NCI-H1694 treated with DMSO at 0.1 percent for 48 hours (cell line): ENCODE results near the gene RFXANK.
"Not testable (repeated sequence)": the region's sequence is repeated elsewhere in the genome, so short reads cannot be mapped to it uniquely, and the experiment has no call there.

Experiments
- DNase-seq: peaks from one replicate; lab custom pipeline; 2025; lab: John Stamatoyannopoulos, UW

RFXANK gene, protein sequence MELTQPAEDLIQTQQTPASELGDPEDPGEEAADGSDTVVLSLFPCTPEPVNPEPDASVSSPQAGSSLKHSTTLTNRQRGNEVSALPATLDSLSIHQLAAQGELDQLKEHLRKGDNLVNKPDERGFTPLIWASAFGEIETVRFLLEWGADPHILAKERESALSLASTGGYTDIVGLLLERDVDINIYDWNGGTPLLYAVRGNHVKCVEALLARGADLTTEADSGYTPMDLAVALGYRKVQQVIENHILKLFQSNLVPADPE

GRCh38 chr19:19192078-19192882 is at the start of gene RFXANK, which contains the start of gene BORCS8:
Gene RFXANK (plus strand): TSS chr19:19192258. CDS start chr19:19193947, 1,689 bp downstream.
Gene BORCS8 (minus strand): TSS chr19:19192152. CDS start chr19:19192117, 35 bp downstream.
- DNase-seq, result peak; percentile 99

DNA sequence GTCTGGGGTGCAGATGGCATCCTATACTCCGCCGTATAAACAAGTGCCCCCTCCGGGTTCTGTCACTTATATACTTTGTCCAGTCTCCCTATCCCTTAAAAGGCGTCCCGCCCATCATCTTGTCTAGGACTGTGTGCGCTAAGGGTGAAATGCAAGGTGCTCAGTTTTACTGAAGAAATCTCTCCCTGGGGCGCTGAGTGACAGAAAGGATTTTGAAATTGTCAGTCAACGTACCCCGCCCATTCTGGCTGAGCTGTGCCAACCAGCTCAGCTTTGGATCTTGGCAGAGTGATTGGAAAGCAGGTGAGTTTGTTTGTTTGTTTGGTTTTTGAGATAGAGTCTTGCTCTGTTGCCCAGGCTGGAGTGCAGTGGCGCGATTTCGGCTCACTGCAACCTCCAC is 49.7 kb upstream of the RFXANK start:
- no peak for DNase-seq

GRCh38 chr19:19145281-19145680 is 46.8 kb upstream of the RFXANK start:
- no peak for DNase-seq

GRCh38 chr19:19145684-19146608 is 46.1 kb upstream of the RFXANK start:
- peak; percentile 33 for DNase-seq

- no peak for DNase-seq
Observed at GRCh38 chr19:19146865-19147264, 45.2 kb upstream of the RFXANK start.

DNA sequence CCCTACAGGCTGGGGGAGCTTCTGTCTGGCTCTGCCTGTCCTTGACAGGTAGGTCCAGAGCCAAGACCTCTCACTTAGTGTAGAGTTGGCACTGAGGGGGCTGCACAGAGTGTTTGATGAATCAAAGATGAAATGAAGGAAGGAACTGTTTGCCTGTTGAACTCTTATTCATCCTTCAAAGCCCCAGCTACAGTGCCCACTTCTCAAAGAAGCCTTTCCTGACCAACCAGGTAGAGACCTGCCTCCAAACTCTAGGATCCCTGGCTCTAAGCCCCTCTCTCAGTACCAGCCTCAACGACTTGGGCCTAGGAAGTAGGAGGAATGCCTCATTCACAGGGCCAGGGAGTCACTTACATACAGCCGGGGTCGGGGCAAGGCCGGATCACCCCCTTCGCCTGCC is 44.7 kb upstream of the RFXANK start:
- DNase-seq, result no peak

- not testable (repeated sequence) for DNase-seq
Observed at GRCh38 chr19:19148504-19148903, 43.6 kb upstream of the RFXANK start.

DNA sequence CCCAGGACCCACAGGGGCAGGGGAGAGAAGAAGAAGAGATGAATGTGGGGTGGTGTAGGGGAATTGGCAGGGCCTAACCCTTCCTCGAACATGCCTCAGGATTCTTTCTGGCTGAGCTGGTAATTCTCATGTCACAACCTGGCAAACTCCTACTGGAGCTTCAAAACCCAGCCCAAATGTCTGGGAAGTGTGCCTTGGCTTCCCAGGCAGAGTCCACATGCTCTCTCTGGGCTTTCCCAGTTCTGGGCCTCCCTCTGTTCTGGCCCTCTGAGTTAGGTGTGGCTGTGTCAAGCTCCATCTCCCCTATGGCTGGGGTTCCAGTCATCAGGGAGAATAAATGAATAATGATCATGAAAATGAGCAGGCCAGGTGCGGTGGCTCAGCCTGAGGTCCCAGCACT is 42.6 kb upstream of the RFXANK start:
- no peak for DNase-seq

DNA sequence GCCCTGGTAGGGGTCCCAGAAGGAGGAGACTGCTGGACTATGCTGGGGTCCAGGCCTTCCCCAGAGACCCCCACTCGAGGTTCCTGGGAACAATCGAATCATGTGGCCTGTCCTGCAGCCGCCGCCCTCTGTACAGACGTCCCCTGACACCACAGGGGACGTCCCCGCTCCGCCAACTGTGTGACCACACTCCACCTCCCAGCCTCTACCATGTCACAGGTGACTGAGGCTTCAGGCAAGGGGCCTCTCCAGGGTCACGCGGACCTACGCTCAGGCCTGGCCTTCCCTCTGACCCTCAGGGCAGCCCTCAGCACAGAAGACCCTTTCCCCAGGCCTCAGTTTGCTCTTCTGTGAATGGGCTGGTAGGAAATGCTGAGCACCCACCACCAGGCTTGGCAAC is 40.6 kb upstream of the RFXANK start:
- DNase-seq, result no peak

DNA sequence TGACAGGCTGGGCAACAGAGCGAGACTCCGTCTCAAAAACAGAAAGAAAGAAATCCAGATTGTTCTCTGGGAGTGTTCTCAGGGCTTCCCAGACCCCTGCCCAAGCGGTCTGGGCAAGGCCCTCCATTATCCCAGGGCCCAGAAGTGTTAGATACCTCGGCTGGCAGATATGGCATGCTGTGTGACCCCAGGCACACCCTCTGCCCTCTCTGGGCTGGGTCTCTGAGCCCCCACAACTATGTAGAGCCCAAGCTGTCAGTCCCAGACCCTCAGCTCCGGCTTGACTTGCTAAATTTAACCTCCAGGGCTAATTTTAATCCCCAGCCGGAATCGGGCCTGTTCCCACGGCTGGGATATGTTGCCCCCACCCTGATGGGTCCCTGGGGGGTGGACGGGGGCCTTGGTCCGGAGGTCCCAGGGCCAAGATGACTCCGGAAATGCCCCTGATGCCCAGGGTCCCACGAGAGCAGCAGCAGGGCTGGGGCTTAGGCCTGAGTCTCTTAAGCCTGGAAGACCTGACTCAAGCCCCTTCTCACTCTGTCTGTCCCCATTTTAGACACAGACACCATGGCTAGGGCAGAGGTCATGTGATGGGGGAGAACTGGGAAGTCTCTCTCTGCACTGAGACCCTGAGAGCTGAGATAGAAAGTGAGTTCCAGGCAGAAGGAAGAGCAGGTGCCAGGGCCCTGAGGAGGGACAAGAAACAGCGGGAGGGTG is 39.2 kb upstream of the RFXANK start:
- DNase-seq, result no peak

- no peak for DNase-seq
Observed at GRCh38 chr19:19154768-19155494, 37.1 kb upstream of the RFXANK start.

- DNase-seq, result no peak
Observed at GRCh38 chr19:19155495-19156219, 36.4 kb upstream of the RFXANK start.

GRCh38 chr19:19157808-19158207 is 34.2 kb upstream of the RFXANK start:
- no peak for DNase-seq

DNA sequence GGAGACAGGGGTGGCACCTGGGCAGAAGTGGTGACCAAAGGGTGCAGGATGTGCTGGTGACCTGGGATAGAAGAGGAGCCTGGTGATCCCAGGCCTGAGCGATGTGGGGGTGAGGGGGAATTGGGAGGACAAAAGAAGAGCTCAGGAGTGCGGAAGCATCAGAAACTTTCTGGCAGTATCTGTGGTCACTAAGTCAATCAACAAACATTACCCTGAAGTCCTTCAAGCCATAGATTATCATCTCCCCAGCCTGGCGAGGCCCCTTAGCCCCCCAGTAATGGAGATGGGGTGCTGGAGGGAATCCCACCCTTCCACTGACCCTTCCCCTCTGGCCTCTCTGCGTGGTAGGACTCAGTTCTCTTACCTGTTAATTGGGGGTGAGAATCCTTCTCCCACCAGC is 32.5 kb upstream of the RFXANK start:
- no peak for DNase-seq

DNA sequence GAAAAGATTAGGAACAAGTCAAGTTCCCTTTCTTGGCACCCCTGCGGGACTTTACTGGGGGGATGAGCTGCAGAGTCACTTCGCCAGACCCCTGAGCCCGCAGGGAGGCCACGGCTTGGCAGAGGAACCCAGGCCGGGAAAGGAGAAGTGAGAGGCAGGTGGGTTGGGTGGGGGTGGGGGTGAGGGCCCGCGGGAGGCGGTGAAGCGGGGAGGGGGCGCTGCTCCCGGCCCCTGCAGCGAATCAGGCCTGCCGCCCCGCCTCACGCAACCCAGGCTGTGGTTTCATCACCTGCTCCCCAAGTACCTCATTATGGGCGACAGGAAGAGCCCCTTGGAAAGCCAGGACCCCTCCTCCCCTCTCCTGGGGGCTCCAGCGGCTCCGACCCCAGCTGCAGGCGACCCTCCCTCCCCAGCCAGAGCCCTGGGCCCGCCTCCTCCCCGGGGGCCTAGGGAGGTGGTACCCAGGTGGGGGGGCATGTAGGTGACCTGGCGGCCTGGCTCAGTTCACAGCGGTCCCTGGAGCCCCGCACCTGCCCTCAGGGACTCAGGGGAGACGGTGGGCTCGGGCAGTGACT is 31.5 kb upstream of the RFXANK start:
- DNase-seq, result no peak

DNA sequence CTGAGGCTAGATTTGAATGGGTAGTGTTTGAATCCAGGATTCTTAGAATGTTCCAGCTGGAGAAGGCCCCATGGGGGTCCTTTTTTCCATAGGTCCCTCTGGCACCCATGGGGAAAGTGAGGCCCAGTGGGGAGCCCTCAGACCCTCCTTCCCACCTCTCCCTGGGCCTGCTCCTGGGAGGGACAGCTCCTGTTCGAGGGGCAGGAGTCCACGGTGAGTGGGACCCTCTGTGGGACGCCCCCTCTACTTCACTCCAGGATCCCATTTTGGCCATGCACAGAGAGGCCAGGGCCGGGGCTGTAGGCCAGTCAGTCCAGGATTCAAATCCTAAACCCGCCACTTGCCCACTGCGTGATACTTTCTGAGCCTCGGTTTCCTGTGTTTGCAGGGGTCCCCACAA is 29.6 kb upstream of the RFXANK start:
- no peak for DNase-seq

- no peak for DNase-seq
Observed at GRCh38 chr19:19165396-19165795, 26.7 kb upstream of the RFXANK start.

- no peak for DNase-seq
Observed at GRCh38 chr19:19167612-19168011, 24.4 kb upstream of the RFXANK start.

DNA sequence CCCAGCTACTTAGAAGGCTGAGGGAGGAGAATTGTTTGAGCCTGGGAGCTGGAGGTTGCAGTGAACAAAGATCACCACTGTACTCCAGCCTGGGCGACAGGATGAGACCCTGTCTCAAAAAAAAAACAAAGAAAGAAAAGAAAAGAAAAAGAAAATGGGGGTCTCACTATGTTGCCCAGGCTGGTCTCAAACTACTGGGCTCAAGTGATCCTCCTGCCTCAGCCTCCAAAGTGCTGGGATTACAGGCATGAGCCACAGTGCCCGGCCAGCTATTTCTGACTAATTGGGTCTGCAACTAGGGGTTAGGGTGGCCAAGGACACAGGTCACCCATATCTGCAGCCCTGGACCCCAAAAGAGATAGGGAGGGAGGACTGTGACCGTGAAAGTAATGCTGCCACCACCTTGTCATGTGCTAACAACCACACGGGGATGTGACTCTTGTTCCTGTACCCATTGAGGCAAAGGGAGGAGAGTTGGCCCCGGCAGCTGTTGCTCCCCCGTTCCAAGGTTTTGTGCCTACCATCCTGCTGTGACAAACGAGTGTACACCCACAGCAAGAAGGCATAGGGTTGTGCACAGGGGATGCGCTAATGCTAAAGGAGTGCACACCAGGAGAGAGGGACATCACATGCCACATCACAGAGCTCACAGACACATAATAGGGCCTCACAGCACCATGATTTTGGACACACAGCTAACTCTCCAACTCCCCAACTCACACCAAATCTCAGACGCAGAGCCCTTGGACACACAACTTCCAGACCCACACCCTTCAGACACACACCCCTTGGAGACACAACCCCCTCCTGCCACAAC is 22.6 kb upstream of the RFXANK start:
- DNase-seq, result no peak
